GM19239 (cell line): ENCODE measurements around the gene CKAP5.

Experiments
- DNase-seq: peaks from one replicate; pipeline ENCODE4 v3.0.0; 2011; ENCODE audit warnings: low spot score; ENCODE audit not compliant: insufficient read length
- FAIRE-seq: peaks from 2 replicates; lab custom pipeline; 2011; peaks lifted over from hg19 to GRCh38; lab: Jason Lieb, UNC

CKAP5 gene

GRCh38 chr11:46856605-46857343 lies 10.7 kb upstream of the CKAP5 start:
- no peak for FAIRE-seq
- no peak for DNase-seq

- FAIRE-seq (no peak), DNase-seq (no peak)
Observed at GRCh38 chr11:46855863-46856262, 9.8 kb upstream of the CKAP5 start.

- FAIRE-seq (no peak), DNase-seq (no peak)
Observed at GRCh38 chr11:46855167-46855566, 9.1 kb upstream of the CKAP5 start.

GRCh38 chr11:46850829-46851380 lies 4.8 kb upstream of the CKAP5 start:
- no peak for DNase-seq
- FAIRE-seq, result no peak

GRCh38 chr11:46849631-46850030 lies 3.6 kb upstream of the CKAP5 start:
- FAIRE-seq (no peak), DNase-seq (no peak)

- FAIRE-seq (no peak), DNase-seq (no peak)
Observed at GRCh38 chr11:46846510-46846830, 390 bp upstream of the CKAP5 start.

- DNase-seq (no peak), FAIRE-seq (no peak)
Observed at GRCh38 chr11:46845440-46845739, 690 bp downstream of the CKAP5 start.

- DNase-seq (no peak), FAIRE-seq (no peak)
Observed at GRCh38 chr11:46840116-46840515, 6.0 kb downstream of the CKAP5 start.

- DNase-seq (no peak), FAIRE-seq (no peak)
Observed at GRCh38 chr11:46838501-46838900, 7.6 kb downstream of the CKAP5 start.

GRCh38 chr11:46837860-46838259 lies 8.2 kb downstream of the CKAP5 start:
- FAIRE-seq (no peak), DNase-seq (no peak)

- no peak for FAIRE-seq
- DNase-seq, result no peak
Observed at GRCh38 chr11:46836870-46837269, 9.2 kb downstream of the CKAP5 start.

GRCh38 chr11:46836431-46836830 lies 9.6 kb downstream of the CKAP5 start:
- no peak for FAIRE-seq
- no peak for DNase-seq

- no peak for DNase-seq
- no peak for FAIRE-seq
Observed at GRCh38 chr11:46835897-46836296, 10.2 kb downstream of the CKAP5 start.

- FAIRE-seq, result no peak
- DNase-seq, result no peak
Observed at GRCh38 chr11:46834821-46835220, 11.3 kb downstream of the CKAP5 start.

- DNase-seq (no peak), FAIRE-seq (no peak)
Observed at GRCh38 chr11:46832511-46833214, 13.4 kb downstream of the CKAP5 start.

GRCh38 chr11:46827995-46828394 lies 18.1 kb downstream of the CKAP5 start:
- DNase-seq (no peak), FAIRE-seq (no peak)

- DNase-seq, result peak; percentile 55
- peak; percentile 53 for FAIRE-seq
Observed at GRCh38 chr11:46826310-46827044, 19.6 kb downstream of the CKAP5 start.

- no peak for DNase-seq
- no peak for FAIRE-seq
Observed at GRCh38 chr11:46808799-46809431, 37.2 kb downstream of the CKAP5 start.

- DNase-seq, result no peak
- FAIRE-seq, result no peak
Observed at GRCh38 chr11:46801694-46802470, 44.2 kb downstream of the CKAP5 start.

GRCh38 chr11:46800177-46800576 lies 45.9 kb downstream of the CKAP5 start:
- DNase-seq (no peak), FAIRE-seq (no peak)
